Gastroesophageal sphincter (tissue), 4 donors: Measurements from ENCODE around the gene DSP. TPM values are rescaled to one million over a fixed set of nuclear protein-coding genes. Genes with fewer than 3 reads are reported as not detected.

Experiments used
- ATAC-seq: fragments of 150-250 bp; one replicate; pipeline ENCODE4 v1.9.1; 2016; ENCODE audit warnings: mild to moderate bottlenecking, moderate library complexity
- H3K27ac ChIP-seq, 4 donors: fragments of 200-600 bp; sonication (generic) in 3 of 4; 1 replicate in 3 of 4; 2 replicates in 1 of 4; pipeline ENCODE4 v1.5.1; 2016 to 2019
- H3K27me3 ChIP-seq: fragments of 200-600 bp; sonication (generic); one replicate; pipeline ENCODE4 v1.5.1; 2019
- H3K36me3 ChIP-seq, 2 donors: fragments of 200-600 bp; sonication (generic); one replicate each; pipeline ENCODE4 v1.5.1; 2019; ENCODE audit warnings: control low read depth in 1 of 2
- H3K4me1 ChIP-seq, 3 donors: fragments of 200-600 bp; sonication (generic); 1 replicate in 2 of 3; 2 replicates in 1 of 3; pipeline ENCODE4 v1.5.1; 2016 to 2019; ENCODE audit warnings: control low read depth in 2 of 3
- H3K4me3 ChIP-seq, 2 donors: fragments of 200-600 bp; sonication (generic); one replicate each; pipeline ENCODE4 v1.5.1; 2019; ENCODE audit warnings: mild to moderate bottlenecking in 1 of 2, moderate library complexity in 1 of 2
- H3K9me3 ChIP-seq, 3 donors: fragments of 200-600 bp; sonication (generic); one replicate each; pipeline ENCODE4 v1.5.1; 2017 to 2019; ENCODE audit warnings: control low read depth in 2 of 3
- EP300 ChIP-seq: sonication (generic); formaldehyde crosslinking; IDR thresholded peaks from one replicate; pipeline ENCODE4 v1.6.1; 2017; ENCODE audit warnings: antibody characterized with exemption, mild to moderate bottlenecking
- POLR2A ChIP-seq, 2 donors: fragments of 450-650 bp; IDR thresholded peaks; one replicate each; pipeline ENCODE4 v1.6.1; 2017; ENCODE audit warnings: antibody characterized with exemption in 2 of 2, mild to moderate bottlenecking in 2 of 2, moderate library complexity in 1 of 2
- POLR2AphosphoS5 ChIP-seq: sonication (generic); formaldehyde crosslinking; IDR thresholded peaks from one replicate; pipeline ENCODE4 v1.6.1; 2017; ENCODE audit warnings: antibody characterized with exemption
- WGBS, 2 donors: methylation state at CpG; one replicate each; pipeline ENCODE4 v1.1.5; 2018; ENCODE audit warnings: low coverage in 1 of 2; 5-methylcytosine and 5-hydroxymethylcytosine counted together
- total RNA-seq, 4 donors: library from RNA; depleted of rRNA; stranded (reverse); fragments of >200 nt; gene quantifications; one replicate each; pipeline ENCODE4 v1.1.0, GENCODE V29; 2016
- TF ChIP-seq, protein P1 (sequence below), 4 experiments: fragments of 200-600 bp in 2 of 4; fragments of 450-650 bp in 2 of 4; sonication (generic) in 1 of 4; IDR thresholded peaks; one replicate each; pipeline ENCODE4 v1.5.1; 2017 to 2019; ENCODE audit warnings: antibody characterized with exemption in 4 of 4, mild to moderate bottlenecking in 2 of 4, moderate library complexity in 2 of 4

DSP gene
- total RNA-seq, 4 donors from 2014 or later = 5.8 to 41.7 (median 7.6) TPM

DNA sequence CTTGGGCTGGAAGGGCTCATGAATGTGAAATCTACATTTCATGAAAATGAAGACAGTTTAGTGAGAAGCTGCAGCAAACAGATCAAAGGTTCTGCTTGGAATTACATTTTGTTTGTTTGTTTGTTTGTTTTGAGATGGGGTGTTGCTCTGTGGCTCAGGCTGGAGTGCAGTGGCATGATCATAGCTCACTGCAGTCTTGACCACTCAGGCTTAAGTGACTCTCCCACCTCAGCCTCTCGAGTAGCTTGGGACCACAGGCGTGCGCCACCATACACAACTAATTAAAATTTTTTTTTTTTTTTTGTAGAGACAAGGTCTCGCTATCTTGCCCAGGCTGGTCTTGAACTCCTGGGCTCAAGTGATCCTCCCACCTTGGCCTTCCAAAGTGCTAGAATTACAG lies 5.8 kb downstream of the DSP start:
- Histone ChIP-seq H3K27ac (no peak overlapping the region), H3K9me3 (no peaks in the 10 kb centered on the region), H3K4me1 (peaks cover 0 to 9% (median 8%) of the 10 kb centered on the region in 3 donors), H3K4me3 (no peak overlapping the region), H3K36me3 (no peaks in the 10 kb centered on the region), H3K27me3 (peaks cover 73% of the 10 kb centered on the region)
- ATAC-seq = no peak
- TF ChIP-seq EP300 = no peak
- no peak for TF ChIP-seq POLR2AphosphoS5
- TF ChIP-seq, protein P1, sequence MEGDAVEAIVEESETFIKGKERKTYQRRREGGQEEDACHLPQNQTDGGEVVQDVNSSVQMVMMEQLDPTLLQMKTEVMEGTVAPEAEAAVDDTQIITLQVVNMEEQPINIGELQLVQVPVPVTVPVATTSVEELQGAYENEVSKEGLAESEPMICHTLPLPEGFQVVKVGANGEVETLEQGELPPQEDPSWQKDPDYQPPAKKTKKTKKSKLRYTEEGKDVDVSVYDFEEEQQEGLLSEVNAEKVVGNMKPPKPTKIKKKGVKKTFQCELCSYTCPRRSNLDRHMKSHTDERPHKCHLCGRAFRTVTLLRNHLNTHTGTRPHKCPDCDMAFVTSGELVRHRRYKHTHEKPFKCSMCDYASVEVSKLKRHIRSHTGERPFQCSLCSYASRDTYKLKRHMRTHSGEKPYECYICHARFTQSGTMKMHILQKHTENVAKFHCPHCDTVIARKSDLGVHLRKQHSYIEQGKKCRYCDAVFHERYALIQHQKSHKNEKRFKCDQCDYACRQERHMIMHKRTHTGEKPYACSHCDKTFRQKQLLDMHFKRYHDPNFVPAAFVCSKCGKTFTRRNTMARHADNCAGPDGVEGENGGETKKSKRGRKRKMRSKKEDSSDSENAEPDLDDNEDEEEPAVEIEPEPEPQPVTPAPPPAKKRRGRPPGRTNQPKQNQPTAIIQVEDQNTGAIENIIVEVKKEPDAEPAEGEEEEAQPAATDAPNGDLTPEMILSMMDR (IDR thresholded peaks at IDR 0.05) = no peak
- no peak for TF ChIP-seq POLR2A (IDR thresholded peaks at IDR 0.05)
- whole genome bisulfite sequencing, 2 donors = 95 to 100% methylated on average over 4 of the region's 4 CpGs

DNA sequence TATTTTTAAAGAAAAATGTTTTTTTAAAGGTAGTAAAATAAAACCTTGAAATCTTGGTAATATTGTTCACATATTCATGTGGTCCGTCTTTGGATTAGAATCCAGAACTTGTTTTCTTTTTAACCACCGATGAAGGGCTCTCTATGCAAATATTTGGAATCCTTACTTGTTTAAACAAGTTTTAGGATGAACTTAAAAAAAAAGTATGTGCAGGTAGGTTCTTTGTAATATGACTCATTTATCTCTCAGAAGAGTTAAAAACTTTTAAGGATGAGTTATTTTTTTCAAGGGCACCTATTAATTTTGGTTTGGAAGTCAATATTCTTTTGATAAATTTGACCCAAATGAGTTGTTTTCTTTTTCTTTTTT lies 8.9 kb downstream of the DSP start:
- Histone ChIP-seq H3K4me1 (no peaks in the 10 kb centered on the region), H3K27me3 (peaks cover 66% of the 10 kb centered on the region), H3K9me3 (no peaks in the 10 kb centered on the region), H3K27ac (no peak overlapping the region), H3K4me3 (no peak overlapping the region), H3K36me3 (no peaks in the 10 kb centered on the region)
- no peak for ATAC-seq
- 77 to 81% methylated on average over 2 of the region's 2 CpGs for WGBS, 2 donors
- TF ChIP-seq EP300 (no peak), POLR2A (IDR thresholded peaks at IDR 0.05) (no peak), POLR2AphosphoS5 (no peak)
- TF ChIP-seq, protein P1 (IDR thresholded peaks at IDR 0.05) = no peak

GRCh38 chr6:7554533-7555275 lies 13.2 kb downstream of the DSP start:
- no peak overlapping the region for H3K4me3 ChIP-seq
- WGBS, 2 donors = 68 to 71% methylated on average over 4 to 6 of the region's 6 CpGs
- H3K4me1 ChIP-seq = no peaks in the 10 kb centered on the region
- H3K36me3 ChIP-seq = no peaks in the 10 kb centered on the region
- peaks cover 42% of the 10 kb centered on the region for H3K27me3 ChIP-seq
- ATAC-seq = no peak
- H3K9me3 ChIP-seq = no peaks in the 10 kb centered on the region
- TF ChIP-seq, protein P1 (IDR thresholded peaks at IDR 0.05) = no peak
- no peak for TF ChIP-seq POLR2A (IDR thresholded peaks at IDR 0.05)
- TF ChIP-seq EP300 = no peak
- TF ChIP-seq POLR2AphosphoS5 = no peak
- H3K27ac ChIP-seq = no peak overlapping the region

DNA sequence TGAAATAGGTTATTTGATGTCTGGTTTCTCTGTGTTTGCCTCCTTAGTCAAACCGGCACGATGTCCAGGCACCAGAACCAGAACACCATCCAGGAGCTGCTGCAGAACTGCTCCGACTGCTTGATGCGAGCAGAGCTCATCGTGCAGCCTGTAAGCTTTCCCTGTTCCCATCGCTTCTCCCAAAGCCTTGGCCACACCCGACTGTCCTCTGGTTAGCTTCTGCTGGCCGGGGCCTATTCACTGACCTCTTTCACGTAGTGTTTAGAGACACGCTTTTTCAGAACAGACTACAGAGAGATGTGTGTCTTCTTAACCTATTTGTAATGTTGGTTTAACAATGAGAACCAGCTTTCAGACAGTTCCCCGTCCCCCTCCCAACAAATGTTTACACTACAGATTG lies 14.2 kb downstream of the DSP start:
- Histone ChIP-seq H3K27ac (no peak overlapping the region), H3K36me3 (no peaks in the 10 kb centered on the region), H3K9me3 (no peaks in the 10 kb centered on the region), H3K4me3 (no peak overlapping the region), H3K27me3 (peaks cover 41% of the 10 kb centered on the region), H3K4me1 (no peaks in the 10 kb centered on the region)
- no peak for ATAC-seq
- 72 to 73% methylated on average over 11 of the region's 11 CpGs for WGBS, 2 donors
- TF ChIP-seq EP300 (no peak), POLR2A (IDR thresholded peaks at IDR 0.05) (no peak), POLR2AphosphoS5 (no peak)
- TF ChIP-seq, protein P1 (IDR thresholded peaks at IDR 0.05) = no peak
